ENCODE measurements around the gene CATSPER3. TPM values are rescaled to one million over a fixed set of nuclear protein-coding genes. Genes with fewer than 3 reads are reported as not detected.

CATSPER3 gene
- total RNA-seq, 1 donor from 2014 or later: not detected

- TF ChIP-seq CTCF (conservative IDR thresholded peaks at IDR 0.05; ENCODE audit: low read depth, low read length): no peak
- no peak for DNase-seq (ENCODE audit: low read depth)
- no peak overlapping the region for H3K4me3 ChIP-seq (ENCODE audit: low read depth, low read length)
Observed at GRCh38 chr5:135009736-135010501, 42.2 kb downstream of the CATSPER3 start.

GRCh38 chr5:135010502-135011354 is 43.0 kb downstream of the CATSPER3 start:
- no peak for DNase-seq (ENCODE audit: low read depth)
- no peak overlapping the region for H3K4me3 ChIP-seq (ENCODE audit: low read depth, low read length)
- peak; percentile 37 for TF ChIP-seq CTCF (conservative IDR thresholded peaks at IDR 0.05; ENCODE audit: low read depth, low read length)

GRCh38 chr5:135011355-135012032 is 43.8 kb downstream of the CATSPER3 start:
- TF ChIP-seq CTCF (conservative IDR thresholded peaks at IDR 0.05; ENCODE audit: low read depth, low read length): no peak
- no peak for DNase-seq (ENCODE audit: low read depth)
- no peak overlapping the region for H3K4me3 ChIP-seq (ENCODE audit: low read depth, low read length)

GRCh38 chr5:135012033-135012588 is 44.4 kb downstream of the CATSPER3 start:
- no peak overlapping the region for H3K4me3 ChIP-seq (ENCODE audit: low read depth, low read length)
- no peak for TF ChIP-seq CTCF (conservative IDR thresholded peaks at IDR 0.05; ENCODE audit: low read depth, low read length)
- DNase-seq (ENCODE audit: low read depth): no peak

GRCh38 chr5:135012951-135013391 is 45.3 kb downstream of the CATSPER3 start:
- no peak overlapping the region for H3K4me3 ChIP-seq (ENCODE audit: low read depth, low read length)
- TF ChIP-seq CTCF (conservative IDR thresholded peaks at IDR 0.05; ENCODE audit: low read depth, low read length): no peak
- no peak for DNase-seq (ENCODE audit: low read depth)

- no peak for TF ChIP-seq CTCF (conservative IDR thresholded peaks at IDR 0.05; ENCODE audit: low read depth, low read length)
- no peak overlapping the region for H3K4me3 ChIP-seq (ENCODE audit: low read depth, low read length)
- no peak for DNase-seq (ENCODE audit: low read depth)
Observed at GRCh38 chr5:135013445-135013844, 45.7 kb downstream of the CATSPER3 start.
